ENCODE measurements around the gene CILP. TPM values are rescaled to one million over a fixed set of nuclear protein-coding genes. Genes with fewer than 3 reads are reported as not detected.
"Not testable (repeated sequence)": the region's sequence is repeated elsewhere in the genome, so short reads cannot be mapped to it uniquely, and the experiment has no call there.

Gene CILP
- total RNA-seq, 2 donors from 2014 or later = 8.5 to 15.8 TPM

GRCh38 chr15:65233696-65234095, 22.4 kb upstream of the CILP start:
- H3K9me3 ChIP-seq = no peaks in the 10 kb centered on the region
- ATAC-seq (ENCODE audit: insufficient number of reproducible peaks, low FRiP score, low read depth) = no peak

DNA sequence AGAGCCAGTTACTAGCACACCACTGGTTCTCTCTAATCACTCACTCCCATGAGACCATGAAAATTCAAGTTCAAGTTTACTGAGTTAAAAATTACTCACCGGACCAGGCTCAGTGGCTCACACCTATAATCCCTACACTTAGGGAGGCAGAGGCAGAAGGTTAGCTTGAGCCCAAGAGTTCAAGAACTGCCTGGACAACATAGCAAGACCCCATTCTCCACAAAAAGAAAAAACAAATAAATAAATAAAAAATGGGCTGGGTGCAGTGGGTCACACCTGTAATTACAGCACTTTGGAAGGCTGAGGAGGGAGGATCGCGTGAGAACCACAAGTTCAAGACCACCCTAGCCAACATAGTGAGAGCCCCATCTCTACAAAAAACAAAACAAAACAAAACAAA, 21.2 kb upstream of the CILP start:
- no peak for ATAC-seq (ENCODE audit: insufficient number of reproducible peaks, low FRiP score, low read depth)
- H3K36me3 ChIP-seq = no peaks in the 10 kb centered on the region
- TF ChIP-seq, protein P1, sequence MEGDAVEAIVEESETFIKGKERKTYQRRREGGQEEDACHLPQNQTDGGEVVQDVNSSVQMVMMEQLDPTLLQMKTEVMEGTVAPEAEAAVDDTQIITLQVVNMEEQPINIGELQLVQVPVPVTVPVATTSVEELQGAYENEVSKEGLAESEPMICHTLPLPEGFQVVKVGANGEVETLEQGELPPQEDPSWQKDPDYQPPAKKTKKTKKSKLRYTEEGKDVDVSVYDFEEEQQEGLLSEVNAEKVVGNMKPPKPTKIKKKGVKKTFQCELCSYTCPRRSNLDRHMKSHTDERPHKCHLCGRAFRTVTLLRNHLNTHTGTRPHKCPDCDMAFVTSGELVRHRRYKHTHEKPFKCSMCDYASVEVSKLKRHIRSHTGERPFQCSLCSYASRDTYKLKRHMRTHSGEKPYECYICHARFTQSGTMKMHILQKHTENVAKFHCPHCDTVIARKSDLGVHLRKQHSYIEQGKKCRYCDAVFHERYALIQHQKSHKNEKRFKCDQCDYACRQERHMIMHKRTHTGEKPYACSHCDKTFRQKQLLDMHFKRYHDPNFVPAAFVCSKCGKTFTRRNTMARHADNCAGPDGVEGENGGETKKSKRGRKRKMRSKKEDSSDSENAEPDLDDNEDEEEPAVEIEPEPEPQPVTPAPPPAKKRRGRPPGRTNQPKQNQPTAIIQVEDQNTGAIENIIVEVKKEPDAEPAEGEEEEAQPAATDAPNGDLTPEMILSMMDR (IDR thresholded peaks at IDR 0.05) = no peak
- H3K4me3 ChIP-seq = no peak overlapping the region
- no peaks in the 10 kb centered on the region for H3K27me3 ChIP-seq (replicated peaks; ENCODE audit: insufficient read depth)
- no peak overlapping the region for H3K27ac ChIP-seq
- H3K4me1 ChIP-seq (ENCODE audit: control insufficient read depth in 1 of 2, low read depth in 2 of 2) = no peaks in the 10 kb centered on the region
- no peaks in the 10 kb centered on the region for H3K9me3 ChIP-seq
- DNase-seq (ENCODE audit: low spot score) = no peak

More at GRCh38 chr15:65233696-65234095, 22.4 kb upstream of the CILP start:
- Histone ChIP-seq H3K27me3 (replicated peaks; ENCODE audit: insufficient read depth) (no peaks in the 10 kb centered on the region), H3K4me3 (no peak overlapping the region), H3K4me1 (ENCODE audit: control insufficient read depth in 1 of 2, low read depth in 2 of 2) (no peaks in the 10 kb centered on the region), H3K36me3 (no peaks in the 10 kb centered on the region), H3K27ac (no peak overlapping the region)
- no peak for DNase-seq (ENCODE audit: low spot score)
- TF ChIP-seq, protein P1 (IDR thresholded peaks at IDR 0.05) = no peak

DNA sequence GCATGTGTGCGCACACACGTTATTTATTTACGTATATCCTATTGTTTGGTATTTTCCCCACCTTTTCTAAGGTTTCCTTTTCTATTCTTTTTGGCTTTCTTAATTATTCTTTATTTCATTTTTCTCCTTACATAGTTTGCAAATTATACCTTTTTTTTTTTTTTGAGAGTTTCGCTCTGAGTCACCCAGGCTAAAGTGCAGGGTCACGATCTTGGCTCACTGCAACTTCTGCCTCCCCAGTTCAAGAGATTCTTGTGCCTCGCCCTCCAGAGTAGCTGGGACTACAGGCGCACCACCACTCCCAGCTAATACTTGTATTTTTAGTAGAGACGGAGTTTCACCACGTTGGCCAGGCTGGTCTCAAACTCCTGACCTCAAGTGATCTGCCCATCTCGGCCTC, 20.0 kb upstream of the CILP start:
- Histone ChIP-seq H3K27ac (no peak overlapping the region), H3K4me3 (no peak overlapping the region), H3K9me3 (no peaks in the 10 kb centered on the region), H3K36me3 (no peaks in the 10 kb centered on the region), H3K27me3 (replicated peaks; ENCODE audit: insufficient read depth) (no peaks in the 10 kb centered on the region), H3K4me1 (ENCODE audit: control insufficient read depth in 1 of 2, low read depth in 2 of 2) (no peaks in the 10 kb centered on the region)
- DNase-seq (ENCODE audit: low spot score) (no peak), ATAC-seq (ENCODE audit: insufficient number of reproducible peaks, low FRiP score, low read depth) (no peak)
- TF ChIP-seq, protein P1 (IDR thresholded peaks at IDR 0.05) = no peak

- not testable (repeated sequence) for H3K36me3 ChIP-seq; ATAC-seq (ENCODE audit: insufficient number of reproducible peaks, low FRiP score, low read depth); H3K4me3 ChIP-seq; H3K27ac ChIP-seq; H3K27me3 ChIP-seq (replicated peaks; ENCODE audit: insufficient read depth); H3K9me3 ChIP-seq; DNase-seq (ENCODE audit: low spot score); H3K4me1 ChIP-seq (ENCODE audit: control insufficient read depth in 1 of 2, low read depth in 2 of 2)
Measured at GRCh38 chr15:65226901-65227300, 15.6 kb upstream of the CILP start.

- H3K4me3 ChIP-seq = no peak overlapping the region
- H3K27ac ChIP-seq = no peak overlapping the region
- no peaks in the 10 kb centered on the region for H3K9me3 ChIP-seq
- no peaks in the 10 kb centered on the region for H3K27me3 ChIP-seq (replicated peaks; ENCODE audit: insufficient read depth)
- no peak for DNase-seq (ENCODE audit: low spot score)
- no peak for ATAC-seq (ENCODE audit: insufficient number of reproducible peaks, low FRiP score, low read depth)
- no peaks in the 10 kb centered on the region for H3K4me1 ChIP-seq (ENCODE audit: control insufficient read depth in 1 of 2, low read depth in 2 of 2)
- TF ChIP-seq, protein P1 (IDR thresholded peaks at IDR 0.05) = no peak
- no peaks in the 10 kb centered on the region for H3K36me3 ChIP-seq
Measured at GRCh38 chr15:65226221-65226620, 14.9 kb upstream of the CILP start.

GRCh38 chr15:65223996-65224395, 12.7 kb upstream of the CILP start:
- ATAC-seq (ENCODE audit: insufficient number of reproducible peaks, low FRiP score, low read depth) (no peak), DNase-seq (ENCODE audit: low spot score) (no peak)
- Histone ChIP-seq H3K9me3 (no peaks in the 10 kb centered on the region), H3K4me3 (no peak overlapping the region), H3K4me1 (ENCODE audit: control insufficient read depth in 1 of 2, low read depth in 2 of 2) (no peaks in the 10 kb centered on the region), H3K27ac (no peak overlapping the region), H3K36me3 (no peaks in the 10 kb centered on the region), H3K27me3 (replicated peaks; ENCODE audit: insufficient read depth) (no peaks in the 10 kb centered on the region)
- TF ChIP-seq, protein P1 (IDR thresholded peaks at IDR 0.05) = no peak

All from thoracic aorta (tissue), 2 donors.